Activated CD4-positive, CD25-positive, alpha-beta regulatory T cell (primary cell): ENCODE measurements around the gene ENAH.

Experiments used
- DNase-seq, 4 experiments: peaks; one replicate each; lab custom pipeline; 2025; lab: John Stamatoyannopoulos, UW

Gene ENAH

GRCh38 chr1:225453797-225454648 is 198.9 kb downstream of the ENAH start:
- no peak for DNase-seq

DNA sequence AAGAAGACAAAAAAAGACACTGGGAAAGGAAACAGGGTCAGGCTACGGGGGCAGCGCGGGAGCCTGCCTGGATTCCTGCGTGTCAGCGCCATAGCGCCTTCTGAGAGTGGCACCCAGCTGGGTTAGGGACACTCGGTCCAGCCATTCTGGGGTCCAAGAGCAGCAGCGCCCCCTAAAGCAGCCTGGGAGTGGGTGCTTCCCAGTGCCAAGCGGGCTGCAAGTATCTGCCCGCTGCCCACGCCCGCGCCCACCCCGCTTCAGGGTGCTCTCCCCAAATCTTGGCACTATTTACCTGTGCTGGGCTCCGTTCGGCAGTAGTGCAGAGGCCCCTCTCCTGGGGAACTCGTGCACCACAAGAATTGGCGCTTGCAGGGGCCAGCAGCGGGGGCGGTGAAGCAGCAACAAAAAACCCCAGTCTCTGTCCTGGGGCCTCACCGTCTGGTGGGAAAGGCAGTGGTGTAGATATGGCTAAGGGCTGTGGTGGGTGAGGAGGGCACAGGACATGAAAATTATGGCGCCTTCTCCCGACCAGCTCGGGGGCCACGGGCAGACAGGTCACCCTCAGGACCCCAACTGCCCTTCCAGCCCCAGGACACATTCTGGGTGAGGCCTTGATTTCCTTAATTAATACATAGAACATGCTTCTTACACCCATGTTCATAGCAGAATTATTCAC is 200.9 kb downstream of the ENAH start:
- DNase-seq = no peak

DNA sequence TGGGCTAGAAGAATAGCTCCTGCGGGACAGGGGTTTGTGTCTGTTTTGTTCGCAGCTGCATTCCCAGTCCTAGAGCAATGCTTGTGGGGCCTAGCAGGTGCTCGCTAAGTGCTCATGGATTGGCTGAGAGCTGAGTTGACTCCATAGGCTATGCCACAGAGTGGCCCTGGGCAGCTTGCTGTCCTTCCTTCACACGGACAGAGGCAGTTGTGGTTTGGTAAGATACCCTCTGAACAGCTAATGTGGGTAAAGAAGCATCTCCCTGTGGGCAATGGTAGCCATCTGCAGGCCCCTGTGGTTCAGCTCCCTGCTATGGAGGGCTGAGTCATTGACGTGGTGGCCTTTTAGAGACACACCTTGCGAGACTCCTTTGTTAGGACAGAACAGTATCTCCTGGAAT is 201.6 kb downstream of the ENAH start:
- no peak for DNase-seq

GRCh38 chr1:225450491-225451191 is 202.3 kb downstream of the ENAH start:
- DNase-seq = no peak

DNA sequence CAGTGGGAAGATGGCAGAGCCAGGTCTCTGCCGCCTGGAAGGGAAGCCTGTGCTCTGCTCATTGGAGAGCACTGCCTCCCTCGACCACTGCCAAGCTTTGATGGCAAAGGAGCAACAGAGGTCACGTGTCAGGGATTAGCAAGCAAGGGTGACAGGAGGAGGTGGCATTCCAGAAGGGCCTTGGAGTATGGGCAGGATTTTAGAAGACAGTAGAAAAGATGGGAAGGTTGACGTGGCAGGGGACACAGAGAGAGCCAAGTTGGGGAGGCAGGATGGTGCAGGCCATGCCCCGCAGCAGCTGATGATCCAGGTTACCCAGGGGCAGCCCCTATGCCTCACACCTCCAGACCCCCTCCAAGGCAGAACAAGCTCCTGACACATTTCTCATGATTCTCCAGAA is 203.1 kb downstream of the ENAH start:
- DNase-seq = no peak

GRCh38 chr1:225449261-225449660 is 203.7 kb downstream of the ENAH start:
- no peak for DNase-seq

GRCh38 chr1:225448146-225448805 is 204.6 kb downstream of the ENAH start:
- DNase-seq = no peak

DNA sequence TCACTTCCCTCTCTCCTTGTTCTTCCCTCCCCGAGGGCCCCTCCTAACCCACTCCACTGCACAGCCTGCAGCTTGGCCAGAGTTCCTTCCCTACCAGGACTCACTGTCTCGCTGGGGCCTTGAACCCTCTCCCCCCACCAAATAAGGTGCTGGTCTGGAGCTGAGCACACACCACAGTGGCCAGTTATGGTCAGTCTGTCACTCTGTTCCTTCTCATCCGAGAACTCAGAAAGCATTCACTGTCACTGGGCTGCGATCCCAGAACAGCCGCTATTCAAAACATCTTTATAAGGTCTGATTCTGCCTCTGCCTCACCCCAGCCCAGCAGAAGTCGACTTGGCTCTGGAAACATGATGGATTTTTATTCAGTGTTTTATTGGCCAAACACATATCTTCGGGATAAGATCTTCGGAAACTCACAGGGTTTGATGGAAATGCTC is 205.3 kb downstream of the ENAH start:
- no peak for DNase-seq

- no peak for DNase-seq
These were observed 205.8 kb downstream of the ENAH start for GRCh38 chr1:225446981-225447615.

GRCh38 chr1:225446595-225446960 is 206.3 kb downstream of the ENAH start:
- DNase-seq = no peak

GRCh38 chr1:225445639-225446594 is 207.0 kb downstream of the ENAH start:
- no peak for DNase-seq

DNA sequence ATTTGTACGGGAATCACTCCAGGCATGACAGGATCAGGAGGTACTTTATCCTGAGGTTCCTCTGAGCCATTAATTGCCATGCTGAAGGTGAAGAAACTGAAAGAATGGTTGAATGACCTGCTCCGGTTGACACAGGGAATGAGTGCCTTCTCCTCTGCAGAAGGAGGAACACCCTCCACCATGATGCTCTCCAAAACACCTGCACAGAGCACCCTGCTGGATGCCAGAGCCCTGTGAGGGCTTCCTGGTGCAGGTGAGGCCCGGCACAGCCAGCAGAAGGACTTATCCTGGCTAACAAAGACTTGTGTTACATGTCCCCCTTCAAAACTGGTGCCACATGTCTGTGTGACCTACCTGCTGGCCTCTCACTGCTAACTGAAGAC is 210.8 kb downstream of the ENAH start:
- no peak for DNase-seq

GRCh38 chr1:225441314-225442122 is 211.4 kb downstream of the ENAH start:
- DNase-seq = no peak

DNA sequence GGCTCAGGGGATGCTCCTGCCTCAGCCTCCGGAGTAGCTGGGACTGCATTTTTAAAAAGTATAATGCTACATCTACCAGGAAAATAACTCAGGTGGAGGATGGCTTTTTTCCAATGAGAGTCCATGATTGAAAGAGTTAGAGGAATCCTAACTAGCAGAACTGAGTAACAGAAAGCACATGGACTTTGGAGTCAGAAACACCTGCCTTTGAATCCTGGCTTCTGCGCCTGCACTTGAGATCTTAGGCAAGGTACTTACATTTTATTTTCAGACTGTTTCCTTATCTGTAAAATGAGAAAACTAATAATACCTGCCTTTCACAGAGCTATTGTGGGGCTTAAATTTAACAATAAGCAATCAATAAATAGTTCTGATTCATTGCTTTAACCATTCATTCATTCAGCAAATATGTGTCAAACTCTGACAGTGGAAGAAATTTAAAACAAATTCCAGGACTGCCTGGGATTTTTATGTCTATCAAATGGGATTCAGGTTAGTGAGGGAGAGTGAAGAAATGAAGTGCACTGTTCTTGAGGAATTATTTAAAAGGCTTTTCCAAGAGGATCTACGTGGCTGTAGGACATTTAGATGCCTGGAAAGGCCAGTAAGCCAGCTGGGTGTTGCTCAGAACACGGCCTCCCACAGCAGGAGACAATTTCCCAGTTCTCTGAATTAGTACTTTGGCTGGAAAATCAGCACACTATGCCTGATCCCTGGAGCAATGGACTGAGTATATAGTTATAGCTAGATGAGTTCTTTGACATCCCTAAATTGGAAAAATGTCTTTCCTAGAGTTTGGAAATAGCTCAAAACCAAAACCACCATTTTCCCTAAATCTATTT is 212.3 kb downstream of the ENAH start:
- DNase-seq = no peak

DNA sequence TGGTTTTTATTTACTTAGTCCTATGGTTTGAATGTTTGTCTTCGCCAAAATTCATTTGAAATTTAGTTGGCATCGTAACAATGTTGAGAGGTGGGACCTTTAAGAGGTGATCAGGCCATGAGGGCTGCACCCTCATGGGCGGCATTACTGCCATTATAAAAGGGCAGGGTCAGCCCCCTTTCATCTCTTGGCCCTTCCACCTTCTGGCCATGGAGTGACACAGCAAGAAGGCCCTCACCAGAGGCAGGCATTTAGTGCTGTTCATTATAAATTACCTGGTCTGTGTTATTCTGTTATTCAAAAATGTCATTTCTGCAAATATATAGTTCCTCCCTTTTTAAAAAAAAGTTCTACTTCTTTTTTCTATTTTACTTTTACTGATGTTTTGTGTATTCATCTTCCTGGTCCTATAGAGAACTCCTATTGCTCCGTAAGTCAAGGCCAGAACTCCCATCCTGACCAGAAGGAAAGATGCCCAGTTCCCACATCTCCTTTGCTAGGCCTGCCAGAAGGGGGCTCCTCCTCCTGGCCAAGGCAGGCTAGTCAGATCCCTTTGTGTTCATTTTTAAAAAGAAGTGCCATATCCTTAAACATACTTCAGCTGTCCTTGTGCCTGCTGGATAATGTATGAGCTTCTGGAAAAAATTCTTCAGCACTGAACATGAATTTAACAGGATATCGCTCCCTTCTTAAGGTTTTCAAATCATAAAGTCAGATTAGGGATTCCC is 215.0 kb downstream of the ENAH start:
- DNase-seq = no peak
